ENCODE measurements around the gene MRPL27.

The MRPL27 gene

DNA sequence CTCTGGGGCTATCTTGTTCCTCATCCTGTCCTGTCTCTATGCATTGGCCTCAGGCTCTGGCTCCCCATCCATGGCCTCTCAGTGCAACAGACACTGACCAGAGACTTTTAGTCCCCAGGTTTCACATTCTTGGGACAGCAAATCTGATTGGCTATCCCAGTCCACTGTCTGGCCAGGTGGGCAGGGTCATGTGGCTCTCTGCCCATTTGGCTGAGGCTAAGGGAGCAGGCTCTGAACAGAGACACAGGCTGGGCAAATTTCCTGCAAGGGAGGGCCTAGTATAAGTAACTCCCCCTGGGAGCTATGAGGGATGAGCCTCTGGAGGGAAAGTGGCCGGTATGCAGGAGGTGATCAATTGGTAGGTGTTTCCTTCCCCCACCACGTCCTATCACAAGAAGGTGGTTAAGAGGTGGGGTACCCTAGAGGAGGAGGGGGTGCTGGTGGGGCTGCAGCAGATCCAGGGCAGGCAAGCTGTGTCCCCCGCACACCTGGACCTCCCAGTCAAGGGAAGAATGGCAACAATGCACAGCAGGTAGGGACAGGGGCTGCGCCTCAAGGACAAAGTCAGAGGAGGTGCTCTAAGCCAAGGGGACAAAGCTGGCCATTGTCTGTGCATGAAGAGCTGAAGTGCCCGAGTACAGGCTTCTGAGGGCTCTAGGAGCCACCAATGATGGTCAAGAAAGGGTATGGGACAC lies 13.8 kb downstream of the MRPL27 start:
- no peak for DNase-seq

DNA sequence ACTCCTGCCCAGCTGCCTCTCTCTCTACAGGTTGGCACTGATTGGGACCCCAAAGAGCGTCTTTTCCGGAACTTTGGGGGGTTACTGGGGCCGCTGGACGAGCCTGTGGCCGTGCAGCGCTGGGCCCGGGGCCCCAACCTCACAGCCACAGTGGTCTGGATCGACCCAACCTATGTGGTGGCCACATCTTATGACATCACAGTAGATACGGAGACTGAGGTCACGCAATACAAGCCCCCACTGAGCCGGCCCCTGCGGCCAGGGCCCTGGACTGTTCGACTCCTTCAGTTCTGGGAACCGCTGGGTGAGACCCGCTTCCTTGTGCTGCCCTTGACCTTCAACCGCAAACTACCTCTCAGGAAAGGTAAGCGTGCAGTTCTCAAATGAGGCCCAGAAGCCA lies 14.8 kb downstream of the MRPL27 start:
- DNase-seq: no peak

DNA sequence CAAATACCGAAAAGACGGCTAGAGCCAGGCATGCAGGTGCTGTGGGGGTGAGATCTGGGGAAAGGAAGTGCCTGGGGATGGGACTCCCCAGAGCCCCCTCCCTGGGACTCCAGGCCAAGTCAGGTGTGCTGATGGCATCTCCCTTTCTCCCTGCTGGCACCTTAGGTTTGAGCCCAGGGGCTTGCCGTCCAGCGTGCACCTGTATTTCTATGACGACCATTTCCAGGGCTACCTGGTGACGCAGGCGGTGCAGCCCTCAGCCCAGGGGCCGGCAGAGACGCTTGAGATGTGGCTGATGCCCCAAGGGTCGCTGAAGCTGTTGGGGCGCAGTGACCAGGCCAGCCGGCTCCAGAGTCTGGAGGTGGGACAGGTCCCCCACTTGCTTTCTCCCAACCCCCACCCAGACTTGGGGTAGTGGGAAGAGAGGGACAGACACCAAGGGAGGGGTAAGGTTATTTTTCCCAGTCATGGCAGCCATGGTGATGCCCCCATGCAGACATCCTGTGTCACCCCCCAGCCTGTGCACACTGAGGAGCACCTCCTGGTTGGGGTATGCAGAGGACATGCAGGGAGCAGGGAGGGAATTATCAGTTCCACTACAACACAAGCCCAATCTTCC lies 16.0 kb downstream of the MRPL27 start:
- DNase-seq: no peak

DNA sequence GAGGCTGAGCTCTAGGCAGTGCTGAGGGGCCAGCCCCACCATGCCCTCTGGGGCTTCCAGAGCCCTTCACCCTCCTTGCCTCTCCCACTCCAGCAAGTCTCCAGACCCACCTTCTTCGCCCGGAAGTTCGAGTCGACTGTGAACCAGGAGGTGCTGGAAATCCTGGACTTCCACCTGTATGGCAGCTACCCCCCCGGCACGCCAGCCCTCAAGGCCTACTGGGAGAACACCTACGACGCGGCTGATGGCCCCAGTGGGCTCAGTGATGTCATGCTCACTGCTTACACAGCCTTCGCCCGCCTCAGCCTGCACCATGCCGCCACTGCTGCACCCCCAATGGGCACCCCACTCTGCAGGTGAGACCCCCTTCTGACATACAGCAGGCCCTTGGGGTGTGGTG lies 16.6 kb downstream of the MRPL27 start:
- DNase-seq: no peak

- DNase-seq: no peak
Measured at GRCh38 chr17:50355701-50356341, 17.2 kb downstream of the MRPL27 start.

GRCh38 chr17:50355336-50355700 lies 17.7 kb downstream of the MRPL27 start:
- DNase-seq: no peak

DNA sequence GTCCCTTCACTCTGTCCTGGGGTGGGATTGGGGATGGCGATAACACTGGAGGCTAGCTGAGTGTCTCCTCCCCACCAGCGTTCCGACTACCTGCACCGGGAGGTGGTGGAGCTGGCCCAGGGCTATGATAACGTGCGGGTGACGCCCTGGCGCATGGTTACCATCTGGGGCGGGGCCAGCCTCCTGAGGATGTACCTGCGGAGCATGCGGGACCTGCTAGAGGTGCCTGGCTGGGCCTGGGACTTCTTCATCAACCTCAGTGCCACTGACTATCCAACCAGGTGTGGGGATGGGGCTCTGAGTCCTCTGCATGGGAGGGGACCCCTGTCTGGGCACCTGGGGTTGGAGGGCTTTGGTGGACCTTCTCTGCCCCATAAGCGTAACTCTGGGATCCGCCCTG lies 18.2 kb downstream of the MRPL27 start:
- DNase-seq: no peak

DNA sequence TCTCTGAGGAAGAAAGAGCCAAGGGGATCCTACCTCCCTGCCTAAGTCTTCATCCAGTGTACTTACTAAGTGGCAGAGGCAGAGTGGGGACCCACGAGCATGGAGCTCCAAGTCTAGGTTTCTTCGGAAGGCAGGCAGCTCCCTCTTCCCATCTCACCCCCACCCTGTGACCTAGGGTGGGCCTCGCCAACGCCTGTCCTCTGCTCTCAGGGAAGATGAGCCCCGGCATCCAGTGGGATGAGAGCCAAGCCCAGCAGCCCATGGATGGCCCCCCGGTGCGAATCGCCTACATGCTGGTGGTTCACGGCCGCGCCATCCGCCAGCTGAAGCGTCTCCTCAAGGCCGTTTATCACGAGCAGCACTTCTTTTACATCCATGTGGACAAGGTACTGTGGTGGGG lies 18.8 kb downstream of the MRPL27 start:
- DNase-seq: no peak

DNA sequence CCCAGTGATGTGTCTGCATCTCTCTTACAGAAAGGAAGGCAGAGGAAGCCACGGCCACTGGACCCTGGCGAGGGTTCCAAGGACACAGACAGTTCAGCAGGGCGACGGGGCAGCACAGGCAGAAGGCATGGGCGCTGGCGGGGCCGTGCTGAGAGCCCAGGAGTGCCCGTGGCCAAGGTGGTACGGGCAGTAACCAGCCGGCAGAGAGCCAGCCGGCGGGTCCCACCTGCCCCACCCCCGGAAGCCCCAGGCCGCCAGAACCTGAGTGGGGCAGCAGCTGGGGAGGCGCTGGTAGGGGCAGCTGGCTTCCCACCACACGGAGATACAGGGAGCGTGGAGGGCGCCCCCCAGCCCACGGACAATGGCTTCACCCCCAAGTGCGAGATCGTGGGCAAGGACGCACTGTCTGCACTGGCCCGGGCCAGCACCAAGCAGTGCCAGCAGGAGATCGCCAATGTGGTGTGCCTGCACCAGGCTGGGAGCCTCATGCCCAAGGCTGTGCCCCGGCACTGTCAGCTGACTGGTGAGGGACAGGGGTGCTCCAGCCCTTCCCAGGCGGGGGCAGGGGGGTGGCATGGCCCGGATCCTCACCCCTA lies 19.3 kb downstream of the MRPL27 start:
- DNase-seq: no peak

GRCh38 chr17:50352693-50353599 lies 20.0 kb downstream of the MRPL27 start:
- DNase-seq: no peak

DNA sequence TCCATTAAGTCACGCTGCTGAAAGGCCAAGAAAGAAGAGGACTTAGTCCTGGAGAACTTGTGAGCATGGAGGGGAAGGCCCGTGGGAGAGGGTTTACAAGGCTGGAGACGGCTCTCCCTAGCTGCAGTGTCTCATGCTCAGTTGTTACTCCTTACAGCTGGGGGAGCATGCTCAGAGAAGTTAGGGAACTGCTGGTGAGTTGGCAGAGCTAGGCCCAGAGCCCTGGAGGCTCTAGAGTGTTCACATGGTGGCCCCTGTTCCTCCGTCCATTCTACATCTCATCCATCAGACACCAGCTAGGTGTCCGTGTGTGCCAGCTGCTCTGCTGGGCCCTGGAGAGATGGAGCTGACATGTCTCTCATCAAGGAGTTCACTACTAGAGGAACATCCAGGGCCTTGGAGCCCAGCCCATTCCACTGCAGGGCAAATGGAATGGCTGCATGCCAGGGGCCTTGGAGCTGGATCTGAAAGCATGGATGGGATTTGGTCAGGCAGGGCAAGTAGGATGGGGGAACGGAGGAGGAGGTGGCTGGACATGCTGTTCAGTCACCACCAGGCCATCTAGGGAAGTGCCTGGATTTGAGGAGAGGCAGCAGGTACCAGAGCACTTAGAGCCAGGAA lies 20.8 kb downstream of the MRPL27 start:
- no peak for DNase-seq

GRCh38 chr17:50350733-50351132 lies 22.3 kb downstream of the MRPL27 start:
- no peak for DNase-seq

GRCh38 chr17:50349243-50349600 lies 23.8 kb downstream of the MRPL27 start:
- DNase-seq: no peak

GRCh38 chr17:50348522-50349242 lies 24.3 kb downstream of the MRPL27 start:
- DNase-seq: no peak

- DNase-seq: no peak
Measured at GRCh38 chr17:50347894-50348291, 25.1 kb downstream of the MRPL27 start.

- no peak for DNase-seq
Measured at GRCh38 chr17:50347117-50347893, 25.7 kb downstream of the MRPL27 start.

- DNase-seq: peak; percentile 54
Measured at GRCh38 chr17:50346313-50347116, 26.5 kb downstream of the MRPL27 start.

DNA sequence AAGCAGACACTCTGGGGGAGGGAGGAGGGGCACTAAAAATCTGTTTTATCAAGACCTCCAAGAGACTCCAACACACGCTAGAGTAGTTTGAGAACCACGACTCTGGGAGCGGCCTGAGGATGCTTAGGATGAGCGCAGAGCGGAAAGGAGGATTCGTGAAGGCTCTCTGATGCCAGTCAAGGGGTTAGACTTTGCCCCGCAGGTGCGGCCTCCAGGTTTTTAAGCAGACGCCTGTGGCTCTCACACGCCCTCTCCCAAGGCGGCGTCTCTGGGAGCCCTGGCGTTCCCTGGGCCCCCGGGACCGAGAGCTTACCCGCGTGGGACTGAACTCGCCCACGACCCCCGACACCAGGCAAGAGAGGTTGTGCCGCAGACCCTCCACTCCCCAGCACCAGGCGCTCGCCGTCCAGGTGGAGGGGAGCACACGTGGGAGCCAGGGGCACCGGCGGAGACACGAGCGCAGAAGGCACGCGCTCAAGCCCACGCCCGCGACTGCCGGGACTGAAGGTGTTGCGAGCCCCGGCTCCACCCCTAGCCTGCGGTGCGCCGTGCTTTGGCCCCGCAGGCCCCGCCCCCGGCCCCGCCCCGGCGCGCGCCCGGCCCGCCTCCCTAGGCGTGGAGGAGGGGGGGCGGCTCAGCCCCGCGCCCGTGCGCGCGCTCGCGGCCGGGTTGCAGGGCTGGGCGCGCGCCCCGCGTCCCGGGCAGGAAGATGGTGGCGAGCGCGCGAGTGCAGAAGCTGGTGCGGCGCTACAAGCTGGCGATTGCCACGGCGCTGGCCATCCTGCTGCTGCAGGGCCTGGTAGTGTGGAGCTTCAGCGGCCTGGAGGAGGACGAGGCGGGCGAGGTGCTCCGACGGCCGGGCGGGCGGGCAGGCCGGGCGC lies 27.3 kb downstream of the MRPL27 start, which contains the start of gene XYLT2:
Gene XYLT2, plus strand, starts transcription at position 695 of the 881 bp plus-strand sequence. Its CDS starts 15 bp downstream, at position 710.
- DNase-seq: peak; percentile 94

Measured in stimulated activated CD4-positive, alpha-beta T cell treated with anti-CD3 and anti-CD28 coated beads, Interleukin-12 subunit alpha, Interleukin-12 subunit beta, amount 100 ng/mL, for 4 hours (primary cell).